HG03439 (cell line): Measurements from ENCODE around the gene CYB561D1.

ENCODE experiments used
- ATAC-seq: cut with Tn5 transposase; IDR thresholded peaks from one replicate; pipeline ENCODE4 v1.9.1; 2021; ENCODE audit warnings: mild to moderate bottlenecking, moderate library complexity; ENCODE audit not compliant: unreplicated experiment

The CYB561D1 gene

GRCh38 chr1:109527846-109528695, 34.2 kb downstream of the CYB561D1 start:
- no peak for ATAC-seq

DNA sequence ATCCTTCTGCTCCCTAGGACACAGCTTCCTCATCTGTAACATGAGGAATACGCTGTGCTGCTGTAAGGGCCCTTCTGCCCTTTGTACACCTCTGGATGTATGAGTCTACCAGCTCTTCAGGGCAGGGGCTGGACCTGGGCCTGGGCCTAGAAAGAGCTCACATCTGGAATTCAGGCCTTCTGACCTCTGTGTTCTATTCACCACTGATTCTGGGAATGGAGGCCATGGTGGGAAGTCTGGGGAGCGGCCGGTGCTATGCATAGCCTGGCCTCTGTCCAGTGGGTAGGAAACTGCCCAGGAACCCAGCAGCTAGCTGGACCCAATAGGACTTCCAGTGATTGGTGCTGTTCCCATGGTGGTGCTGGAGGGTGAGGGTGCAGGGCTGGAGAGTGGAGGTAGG, 34.8 kb downstream of the CYB561D1 start:
- ATAC-seq: no peak

- ATAC-seq: no peak
Measured at GRCh38 chr1:109529881-109530456, 36.1 kb downstream of the CYB561D1 start.

- no peak for ATAC-seq
Measured at GRCh38 chr1:109530457-109531087, 36.7 kb downstream of the CYB561D1 start.

DNA sequence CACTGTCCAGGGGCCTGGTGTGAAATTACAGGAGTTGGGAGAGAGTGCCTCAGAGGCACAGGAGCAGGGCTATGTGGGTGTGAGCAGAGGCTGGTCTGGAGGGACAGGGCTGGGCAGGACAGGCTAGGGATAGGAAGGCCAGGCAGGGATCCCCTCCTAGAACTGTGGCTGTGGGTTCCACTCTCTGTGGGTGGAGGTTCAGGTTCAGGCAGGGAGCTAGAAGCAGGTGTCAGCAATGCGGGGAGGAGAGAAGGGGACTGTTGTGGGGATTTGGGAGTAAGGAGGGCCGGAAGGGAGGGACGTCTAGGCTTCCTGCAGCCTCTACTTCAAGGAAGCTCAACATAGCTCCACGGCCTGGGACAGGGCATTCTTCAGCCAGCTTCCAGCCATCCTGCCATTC, 37.5 kb downstream of the CYB561D1 start:
- ATAC-seq: no peak

DNA sequence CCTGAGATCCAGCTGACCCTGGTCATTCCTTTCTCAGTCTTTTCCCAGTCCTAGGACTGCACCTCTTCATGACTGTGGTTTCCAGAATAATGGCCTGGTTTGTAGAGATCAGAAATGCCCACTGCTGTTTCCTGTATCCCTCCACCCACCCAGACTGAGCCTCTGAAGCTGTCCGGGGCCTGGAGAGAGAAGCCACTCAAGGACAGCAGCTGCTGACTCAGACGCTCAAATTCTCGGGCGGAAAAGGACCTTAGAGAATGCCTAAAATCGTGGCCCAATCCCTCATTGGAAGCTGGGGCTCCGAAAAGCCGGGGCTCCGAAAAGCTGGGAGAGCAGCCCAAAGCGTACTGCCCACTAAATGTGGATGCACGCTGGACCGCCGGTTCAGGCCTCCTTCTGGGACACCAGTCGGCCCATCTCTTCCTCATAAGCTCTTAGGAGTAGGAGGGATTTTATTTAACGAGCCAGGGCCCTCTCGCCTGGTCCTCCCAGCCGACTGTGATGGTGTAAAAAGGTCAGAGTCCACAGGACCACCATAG, 38.0 kb downstream of the CYB561D1 start:
- ATAC-seq: no peak

- ATAC-seq: peak; percentile 60
Measured at GRCh38 chr1:109532365-109533136, 38.7 kb downstream of the CYB561D1 start.

GRCh38 chr1:109534307-109534858, 40.5 kb downstream of the CYB561D1 start:
- no peak for ATAC-seq

GRCh38 chr1:109535481-109535880, 41.6 kb downstream of the CYB561D1 start:
- no peak for ATAC-seq

GRCh38 chr1:109535971-109536491, 42.1 kb downstream of the CYB561D1 start:
- ATAC-seq: no peak

DNA sequence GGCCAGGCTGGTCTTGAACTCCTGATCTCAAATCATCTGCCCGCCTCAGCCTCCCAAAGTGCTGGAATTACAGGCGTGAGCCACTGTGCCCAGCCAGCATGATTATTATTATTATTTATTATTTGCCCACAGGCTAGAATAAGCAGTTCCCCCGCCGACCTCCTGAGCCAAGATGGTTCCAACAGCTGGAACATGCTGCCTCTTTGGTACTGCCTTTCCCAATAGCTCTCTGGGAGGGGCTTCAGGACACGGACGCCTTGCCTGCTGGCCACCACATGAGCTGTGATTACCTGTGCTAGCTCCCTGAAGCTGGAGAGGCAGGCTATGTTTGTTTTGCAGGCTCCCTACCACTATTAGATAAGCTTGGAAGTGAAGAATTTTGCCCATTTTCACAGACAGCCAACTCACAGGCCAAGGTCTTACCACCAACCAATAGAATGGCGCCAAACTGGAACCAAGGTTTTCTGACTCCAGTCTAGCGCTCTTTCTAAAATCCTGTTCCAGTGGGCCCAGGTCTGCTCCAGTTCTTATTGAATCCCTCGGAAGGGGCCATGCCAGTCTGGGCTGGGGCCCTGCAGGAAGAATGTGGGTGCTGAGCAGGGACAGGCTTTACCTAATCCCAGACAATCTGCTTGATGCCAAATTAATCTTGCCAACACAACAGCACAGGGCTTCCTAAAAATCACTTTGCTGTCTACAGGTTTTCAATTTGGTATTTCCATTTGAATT, 43.7 kb downstream of the CYB561D1 start:
- ATAC-seq: no peak

DNA sequence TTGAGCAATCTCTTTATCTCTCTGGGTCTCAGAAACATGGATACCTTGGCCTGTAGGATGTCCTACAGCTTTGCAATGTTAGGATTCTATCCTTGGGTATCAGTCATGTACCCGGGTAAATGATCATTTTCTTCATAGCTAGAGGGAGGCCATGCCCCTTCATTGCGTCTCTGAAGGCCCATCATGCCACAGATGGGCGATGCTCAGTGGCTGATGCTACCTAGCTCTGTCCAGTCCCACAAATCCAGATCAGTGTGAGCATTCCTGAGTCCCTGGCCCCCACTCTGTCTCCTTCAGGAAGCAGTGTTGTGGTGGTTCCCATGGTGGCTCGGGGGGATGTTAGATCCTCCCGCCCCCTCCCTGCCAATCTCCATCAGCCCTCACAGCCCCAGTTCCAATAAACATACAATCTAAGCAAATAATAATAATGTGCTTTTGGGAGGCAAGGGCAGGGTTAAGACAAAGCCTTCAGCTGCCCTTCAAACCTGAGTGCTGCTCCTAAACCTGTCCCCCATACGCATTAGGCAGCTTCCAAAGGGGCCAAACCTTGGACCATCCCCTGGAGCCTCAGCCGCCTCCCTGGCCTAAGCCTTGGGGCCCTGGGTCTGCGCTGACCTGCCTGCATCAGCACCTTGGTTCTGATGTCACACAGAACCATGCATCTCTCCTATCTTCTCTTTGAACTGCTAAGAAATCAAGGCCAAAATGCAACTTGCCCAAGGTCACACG, 45.1 kb downstream of the CYB561D1 start:
- ATAC-seq: no peak

DNA sequence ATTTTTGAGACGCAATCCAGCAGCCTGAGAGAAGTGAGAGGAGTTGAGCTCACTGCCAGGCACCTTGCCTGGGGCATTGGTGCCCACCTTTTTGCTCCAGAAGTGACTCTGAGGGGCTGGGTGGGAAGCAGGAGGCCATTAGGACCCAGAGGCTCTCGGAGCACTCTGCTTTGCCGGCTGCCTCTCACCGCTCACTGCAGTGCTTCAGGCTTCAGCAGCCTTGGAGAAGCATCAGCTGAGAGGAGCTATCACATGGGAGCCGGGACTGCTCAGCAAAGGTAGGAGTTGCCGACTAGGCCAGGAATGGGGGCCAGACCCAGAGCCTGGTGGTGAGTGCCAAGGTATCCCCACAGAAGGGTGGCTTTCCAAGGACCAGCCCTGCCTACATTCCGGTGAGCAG, 45.8 kb downstream of the CYB561D1 start, which contains the start of gene GPR61:
TSS of gene GPR61 (plus strand) at position 197 of the 400 bp plus-strand sequence. CDS start 3,151 bp downstream, outside the sequence.
- no peak for ATAC-seq

GRCh38 chr1:109541102-109541501, 47.2 kb downstream of the CYB561D1 start:
- ATAC-seq: no peak

DNA sequence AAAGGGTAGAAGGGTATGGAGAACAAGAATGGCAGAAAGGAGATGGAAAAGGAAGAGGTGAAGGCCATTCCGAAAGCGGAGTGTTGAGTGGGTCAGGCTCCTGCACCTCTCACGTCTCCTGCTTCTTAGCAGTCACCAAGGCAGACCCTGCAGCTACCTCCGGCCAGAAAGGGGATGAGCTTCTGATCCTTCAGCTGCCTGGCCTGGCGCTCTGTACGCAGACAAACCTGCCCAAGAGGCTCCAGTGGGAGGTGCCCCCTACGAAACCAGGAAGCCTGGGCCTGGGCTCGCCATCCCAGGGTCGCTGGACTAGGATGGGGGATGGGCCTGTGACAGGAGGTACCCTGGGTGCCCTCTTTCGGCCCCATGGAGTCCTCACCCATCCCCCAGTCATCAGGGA, 48.8 kb downstream of the CYB561D1 start:
- ATAC-seq: no peak

DNA sequence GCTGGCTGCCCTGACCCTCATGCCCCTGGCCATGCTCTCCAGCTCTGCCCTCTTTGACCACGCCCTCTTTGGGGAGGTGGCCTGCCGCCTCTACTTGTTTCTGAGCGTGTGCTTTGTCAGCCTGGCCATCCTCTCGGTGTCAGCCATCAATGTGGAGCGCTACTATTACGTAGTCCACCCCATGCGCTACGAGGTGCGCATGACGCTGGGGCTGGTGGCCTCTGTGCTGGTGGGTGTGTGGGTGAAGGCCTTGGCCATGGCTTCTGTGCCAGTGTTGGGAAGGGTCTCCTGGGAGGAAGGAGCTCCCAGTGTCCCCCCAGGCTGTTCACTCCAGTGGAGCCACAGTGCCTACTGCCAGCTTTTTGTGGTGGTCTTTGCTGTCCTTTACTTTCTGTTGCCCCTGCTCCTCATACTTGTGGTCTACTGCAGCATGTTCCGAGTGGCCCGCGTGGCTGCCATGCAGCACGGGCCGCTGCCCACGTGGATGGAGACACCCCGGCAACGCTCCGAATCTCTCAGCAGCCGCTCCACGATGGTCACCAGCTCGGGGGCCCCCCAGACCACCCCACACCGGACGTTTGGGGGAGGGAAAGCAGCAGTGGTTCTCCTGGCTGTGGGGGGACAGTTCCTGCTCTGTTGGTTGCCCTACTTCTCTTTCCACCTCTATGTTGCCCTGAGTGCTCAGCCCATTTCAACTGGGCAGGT, 49.5 kb downstream of the CYB561D1 start:
- no peak for ATAC-seq

DNA sequence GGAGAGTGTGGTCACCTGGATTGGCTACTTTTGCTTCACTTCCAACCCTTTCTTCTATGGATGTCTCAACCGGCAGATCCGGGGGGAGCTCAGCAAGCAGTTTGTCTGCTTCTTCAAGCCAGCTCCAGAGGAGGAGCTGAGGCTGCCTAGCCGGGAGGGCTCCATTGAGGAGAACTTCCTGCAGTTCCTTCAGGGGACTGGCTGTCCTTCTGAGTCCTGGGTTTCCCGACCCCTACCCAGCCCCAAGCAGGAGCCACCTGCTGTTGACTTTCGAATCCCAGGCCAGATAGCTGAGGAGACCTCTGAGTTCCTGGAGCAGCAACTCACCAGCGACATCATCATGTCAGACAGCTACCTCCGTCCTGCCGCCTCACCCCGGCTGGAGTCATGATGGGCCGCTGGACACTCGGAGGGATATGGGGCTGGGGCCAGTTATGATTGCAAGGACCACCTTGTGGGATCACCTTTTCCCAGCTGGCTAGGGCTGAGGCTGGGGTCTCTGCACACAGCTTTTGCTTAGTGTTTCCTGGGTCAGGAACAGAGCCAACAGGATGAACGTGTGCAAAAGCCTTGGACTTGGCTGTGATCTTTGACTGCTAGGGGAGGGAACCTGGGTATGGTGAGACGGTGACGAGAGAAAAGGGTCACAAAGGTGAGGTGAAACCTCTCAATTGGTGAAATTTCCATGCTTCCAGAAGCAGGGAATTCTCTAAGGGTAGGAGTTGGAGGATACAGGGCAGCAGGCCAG, 50.3 kb downstream of the CYB561D1 start:
- no peak for ATAC-seq
